HepG2 (cell line): ENCODE results near the gene CRTAC1. TPM values are rescaled to one million over a fixed set of nuclear protein-coding genes. Genes with fewer than 3 reads are reported as not detected.

Experiments used
- ATAC-seq: fragments of 200-7000 bp; cut with Tn5 transposase; 3 replicates; pipeline ENCODE4 v1.9.1; 2020; ENCODE audit warnings: mild to moderate bottlenecking, moderate library complexity
- BruUV-seq: library from RNA; stranded (reverse); fragments of 400-500 nt; replicated peaks from 2 replicates; lab custom pipeline; 2021; lab: Mats Ljungman, UMichigan
- CTCF ChIA-PET: fragments of 300-600 bp; formaldehyde crosslinking; extraction: SDS; loops from one replicate; lab custom pipeline; 2021; ENCODE audit warnings: low total read pairs, inconsistent platforms, low intra/inter-chr PET ratio; lab: Yijun Ruan, JAX
- POLR2A ChIA-PET: fragments of 350-600 bp; sonication (Branson Sonifier 250); formaldehyde crosslinking; loops from one replicate; lab custom pipeline; 2020; ENCODE audit warnings: antibody characterized with exemption, inconsistent platforms; lab: Yijun Ruan, JAX
- DNase-seq: peaks from one replicate; pipeline ENCODE4 v3.0.0-alpha.2; 2015; ENCODE audit warnings: low spot score
- FAIRE-seq: peaks from 3 replicates; lab custom pipeline; 2011; peaks lifted over from hg19 to GRCh38; lab: Jason Lieb, UNC
- H2AFZ ChIP-seq: one replicate; pipeline ENCODE4 v1.6.1; 2011; ENCODE audit warnings: low read length, inconsistent platforms
- H3K27ac ChIP-seq: fragments of 300-600 bp; 3 replicates; pipeline ENCODE4 v1.8.0; 2011; ENCODE audit warnings: mixed run types, mild to moderate bottlenecking, mixed read lengths, low read length, inconsistent platforms; ENCODE audit not compliant: insufficient read depth; ENCODE audit errors: extremely low read length
- H3K27me3 ChIP-seq, 2 experiments: fragments of 200-600 bp in 1 of 2; 2 replicates in 1 of 2; 3 replicates in 1 of 2; pipeline versions ENCODE4 v1.6.0 to v1.8.0; 2011; ENCODE audit warnings: low read length in 2 of 2, mild to moderate bottlenecking in 2 of 2, moderate library complexity in 2 of 2, inconsistent platforms in 1 of 2; ENCODE audit not compliant: insufficient read depth in 2 of 2, control insufficient read depth in 1 of 2
- H3K36me3 ChIP-seq, 2 experiments: fragments of 200-600 bp in 1 of 2; replicated peaks in 1 of 2; 2 replicates in 1 of 2; 3 replicates in 1 of 2; pipeline versions ENCODE4 v1.5.1 to v1.8.0; 2011; ENCODE audit warnings: low read length in 2 of 2, inconsistent platforms in 1 of 2; ENCODE audit not compliant: insufficient read depth in 2 of 2, control insufficient read depth in 1 of 2
- H3K4me1 ChIP-seq: 2 replicates; pipeline ENCODE4 v1.5.1; 2012; ENCODE audit warnings: low read length, inconsistent platforms; ENCODE audit not compliant: insufficient read depth
- H3K4me2 ChIP-seq: 2 replicates; pipeline ENCODE4 v1.6.0; 2011; ENCODE audit warnings: low read depth, low read length, inconsistent platforms
- H3K4me3 ChIP-seq, 3 experiments: fragments of 200-600 bp in 1 of 3; sonication (generic), shearing (Covaris generic) in 1 of 3; replicated peaks in 1 of 3; 2 replicates each; pipeline ENCODE4 v1.5.1; 2011 to 2016; ENCODE audit warnings: low read length in 3 of 3, inconsistent platforms in 2 of 3, low read depth in 2 of 3, mild to moderate bottlenecking in 2 of 3, control low read depth in 1 of 3, mixed read lengths in 1 of 3; ENCODE audit not compliant: insufficient read depth in 1 of 3
- H3K79me2 ChIP-seq: one replicate; pipeline ENCODE4 v1.6.1; 2011; ENCODE audit warnings: low read length, inconsistent platforms; ENCODE audit not compliant: insufficient read depth
- H3K9ac ChIP-seq: 2 replicates; pipeline ENCODE4 v1.6.0; 2011; ENCODE audit warnings: mild to moderate bottlenecking, low read depth, low read length, inconsistent platforms; ENCODE audit not compliant: insufficient read depth
- H3K9me3 ChIP-seq: 2 replicates; pipeline ENCODE4 v1.5.1; 2012; ENCODE audit warnings: mild to moderate bottlenecking, low read length
- H4K20me1 ChIP-seq: 2 replicates; pipeline ENCODE4 v1.6.0; 2011; ENCODE audit warnings: inconsistent platforms, mild to moderate bottlenecking, low read length, moderate library complexity; ENCODE audit not compliant: insufficient read depth
- GPN1 ChIP-seq: sonication (generic); formaldehyde crosslinking; IDR thresholded peaks from 2 replicates; pipeline ENCODE4 v1.5.1; 2020; ENCODE audit warnings: missing genetic modification reagents, borderline replicate concordance
- JDP2 ChIP-seq: sonication (generic); formaldehyde crosslinking; IDR thresholded peaks from 2 replicates; pipeline ENCODE4 v1.8.1; 2022; ENCODE audit warnings: missing genetic modification reagents, borderline replicate concordance
- MBD4 ChIP-seq: IDR thresholded peaks from 2 replicates; pipeline ENCODE4 v1.6.1; 2012; ENCODE audit warnings: low read length, inconsistent platforms, borderline replicate concordance
- SYNCRIP ChIP-seq: fragments of 200-400 bp; formaldehyde crosslinking; IDR thresholded peaks from 2 replicates; pipeline ENCODE4 v1.6.1; 2018; ENCODE audit warnings: mild to moderate bottlenecking, low read depth, low read length; ENCODE audit not compliant: insufficient read depth
- ZNF674 ChIP-seq: sonication (generic); formaldehyde crosslinking; IDR thresholded peaks from 2 replicates; pipeline ENCODE4 v1.5.0; 2020; ENCODE audit warnings: low read depth, mild to moderate bottlenecking, missing genetic modification reagents
- ZNF687 ChIP-seq: sonication (generic); formaldehyde crosslinking; IDR thresholded peaks from 2 replicates; pipeline ENCODE4 v1.5.1; 2020; ENCODE audit warnings: mild to moderate bottlenecking, missing genetic modification reagents, moderate library complexity
- ZNF784 ChIP-seq: sonication (generic); formaldehyde crosslinking; IDR thresholded peaks from 2 replicates; pipeline ENCODE4 v1.5.1; 2020; ENCODE audit warnings: missing genetic modification reagents, mild to moderate bottlenecking, borderline replicate concordance
- ZSCAN31 ChIP-seq: sonication (generic); formaldehyde crosslinking; IDR thresholded peaks from 2 replicates; pipeline ENCODE4 v1.5.0; 2020; ENCODE audit warnings: low read depth, mild to moderate bottlenecking, missing genetic modification reagents
- WGBS: methylation state at CpG from one replicate; pipeline ENCODE4 v1.1.6; 2017; ENCODE audit warnings: low lambda C conversion rate; 5-methylcytosine and 5-hydroxymethylcytosine counted together
- in situ Hi-C: cut with HindIII; loops from 2 replicates; pipeline ENCODE4 v1.10.0; 2017; ENCODE audit warnings: low pct_unique_long_range_greater_than_20kb; ENCODE audit not compliant: extremely low pct_ligation_motif_present
- intact Hi-C: fragments of 100-400 bp; cut with micrococcal nuclease; formaldehyde crosslinking; loops from one replicate; pipeline ENCODE4 v1.10.0; 2022; ENCODE audit not compliant: unreplicated experiment
- polyA plus RNA-seq, 8 experiments: library from polyadenylated mRNA; depleted of rRNA in 3 of 8; stranded (reverse) in 7 of 8; unstranded in 1 of 8; fragments of >200 nt; fragmentation: Illumina TruSeq in 4 of 8; extraction: Trizol in 4 of 8; gene quantifications; 2 replicates each; pipeline versions ENCODE4 v1.2.1 to v1.2.3, GENCODE V29; 2011 to 2016; ENCODE audit warnings: low read depth in 4 of 8, missing spikeins in 1 of 8, mixed read lengths in 1 of 8; ENCODE audit not compliant: insufficient read depth in 1 of 8
- total RNA-seq, 5 experiments: library from RNA; depleted of rRNA; stranded (reverse); fragments of >200 nt; fragmentation: Illumina TruSeq; extraction: Trizol; gene quantifications; 2 replicates each; pipeline ENCODE4 v1.2.3, GENCODE V29; 2016; ENCODE audit warnings: low read depth in 1 of 5
- TF ChIP-seq, protein P1 (sequence below): fragments of 450-650 bp; IDR thresholded peaks from 2 replicates; pipeline ENCODE4 v1.6.1; 2016
- TF ChIP-seq, protein P2 (sequence below): IDR thresholded peaks from 2 replicates; pipeline ENCODE4 v1.6.1; 2012; ENCODE audit warnings: inconsistent platforms
- TF ChIP-seq, protein P3 (sequence below): sonication (generic); formaldehyde crosslinking; IDR thresholded peaks from 2 replicates; pipeline ENCODE4 v1.5.1; 2020; ENCODE audit warnings: mild to moderate bottlenecking, missing genetic modification reagents, borderline replicate concordance
- TF ChIP-seq, protein P4 (sequence below): IDR thresholded peaks from 2 replicates; pipeline ENCODE4 v1.4.0; 2020; ENCODE audit warnings: mild to moderate bottlenecking, missing genetic modification reagents

The CRTAC1 gene
- total and polyA plus RNA-seq, 2 of the 13 experiments (the other 11 are each of a cell fraction or from before 2014, with no cell fraction given): not detected

GRCh38 chr10:98038288-98038687 lies 7.9 kb upstream of the CRTAC1 start:
- no peaks in the 10 kb centered on the region for H3K9me3 ChIP-seq
- H4K20me1 ChIP-seq: no peaks in the 10 kb centered on the region
- no peak for FAIRE-seq
- ChIA-PET POLR2A (no interaction called here), CTCF (no interaction called here)
- intact Hi-C loops: no loop called here
- no peak overlapping the region for H3K9ac ChIP-seq
- no peaks in the 10 kb centered on the region for H3K36me3 ChIP-seq
- 2% methylated on average over 20 of the region's 20 CpGs for WGBS
- no peaks in the 10 kb centered on the region for H3K79me2 ChIP-seq
- no TSS peak for BruUV-seq
- H3K4me3 ChIP-seq: no peak overlapping the region
- peak; percentile 65 for ATAC-seq
- in situ Hi-C loops: no loop called here
- no peak for DNase-seq
- H3K27ac ChIP-seq: no peak overlapping the region
- H3K4me2 ChIP-seq: 0 out of 2 replicates have a peak overlapping the region, but pooled peaks have one; percentile 0
- no peaks in the 10 kb centered on the region for H3K4me1 ChIP-seq
- peaks cover 2 to 42% of the 10 kb centered on the region in 2 experiments; a peak in 4 of 5 replicates for H3K27me3 ChIP-seq
- H2AFZ ChIP-seq: no peak overlapping the region
- no peak for TF ChIP-seq ZNF784
- TF ChIP-seq, protein P1, sequence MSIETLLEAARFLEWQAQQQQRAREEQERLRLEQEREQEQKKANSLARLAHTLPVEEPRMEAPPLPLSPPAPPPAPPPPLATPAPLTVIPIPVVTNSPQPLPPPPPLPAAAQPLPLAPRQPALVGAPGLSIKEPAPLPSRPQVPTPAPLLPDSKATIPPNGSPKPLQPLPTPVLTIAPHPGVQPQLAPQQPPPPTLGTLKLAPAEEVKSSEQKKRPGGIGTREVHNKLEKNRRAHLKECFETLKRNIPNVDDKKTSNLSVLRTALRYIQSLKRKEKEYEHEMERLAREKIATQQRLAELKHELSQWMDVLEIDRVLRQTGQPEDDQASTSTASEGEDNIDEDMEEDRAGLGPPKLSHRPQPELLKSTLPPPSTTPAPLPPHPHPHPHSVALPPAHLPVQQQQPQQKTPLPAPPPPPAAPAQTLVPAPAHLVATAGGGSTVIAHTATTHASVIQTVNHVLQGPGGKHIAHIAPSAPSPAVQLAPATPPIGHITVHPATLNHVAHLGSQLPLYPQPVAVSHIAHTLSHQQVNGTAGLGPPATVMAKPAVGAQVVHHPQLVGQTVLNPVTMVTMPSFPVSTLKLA: no peak
- no peak for TF ChIP-seq MBD4
- no peak for TF ChIP-seq ZNF674
- TF ChIP-seq, protein P2, sequence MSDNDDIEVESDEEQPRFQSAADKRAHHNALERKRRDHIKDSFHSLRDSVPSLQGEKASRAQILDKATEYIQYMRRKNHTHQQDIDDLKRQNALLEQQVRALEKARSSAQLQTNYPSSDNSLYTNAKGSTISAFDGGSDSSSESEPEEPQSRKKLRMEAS: no peak; the same call in 1 of the 2 replicates
- no peak for TF ChIP-seq GPN1 (CRISPR knock-in tag)
- no peak for TF ChIP-seq SYNCRIP
- TF ChIP-seq JDP2 (CRISPR knock-in tag): no peak
- TF ChIP-seq, protein P3, sequence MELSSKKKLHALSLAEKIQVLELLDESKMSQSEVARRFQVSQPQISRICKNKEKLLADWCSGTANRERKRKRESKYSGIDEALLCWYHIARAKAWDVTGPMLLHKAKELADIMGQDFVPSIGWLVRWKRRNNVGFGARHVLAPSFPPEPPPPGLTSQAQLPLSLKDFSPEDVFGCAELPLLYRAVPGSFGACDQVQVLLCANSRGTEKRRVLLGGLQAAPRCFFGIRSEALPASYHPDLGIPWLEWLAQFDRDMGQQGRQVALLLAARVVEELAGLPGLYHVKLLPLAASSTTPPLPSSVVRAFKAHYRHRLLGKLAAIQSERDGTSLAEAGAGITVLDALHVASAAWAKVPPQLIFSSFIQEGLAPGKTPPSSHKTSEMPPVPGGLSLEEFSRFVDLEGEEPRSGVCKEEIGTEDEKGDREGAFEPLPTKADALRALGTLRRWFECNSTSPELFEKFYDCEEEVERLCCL (CRISPR knock-in tag): no peak
- TF ChIP-seq ZNF687: peak; percentile 42
- TF ChIP-seq, protein P4, sequence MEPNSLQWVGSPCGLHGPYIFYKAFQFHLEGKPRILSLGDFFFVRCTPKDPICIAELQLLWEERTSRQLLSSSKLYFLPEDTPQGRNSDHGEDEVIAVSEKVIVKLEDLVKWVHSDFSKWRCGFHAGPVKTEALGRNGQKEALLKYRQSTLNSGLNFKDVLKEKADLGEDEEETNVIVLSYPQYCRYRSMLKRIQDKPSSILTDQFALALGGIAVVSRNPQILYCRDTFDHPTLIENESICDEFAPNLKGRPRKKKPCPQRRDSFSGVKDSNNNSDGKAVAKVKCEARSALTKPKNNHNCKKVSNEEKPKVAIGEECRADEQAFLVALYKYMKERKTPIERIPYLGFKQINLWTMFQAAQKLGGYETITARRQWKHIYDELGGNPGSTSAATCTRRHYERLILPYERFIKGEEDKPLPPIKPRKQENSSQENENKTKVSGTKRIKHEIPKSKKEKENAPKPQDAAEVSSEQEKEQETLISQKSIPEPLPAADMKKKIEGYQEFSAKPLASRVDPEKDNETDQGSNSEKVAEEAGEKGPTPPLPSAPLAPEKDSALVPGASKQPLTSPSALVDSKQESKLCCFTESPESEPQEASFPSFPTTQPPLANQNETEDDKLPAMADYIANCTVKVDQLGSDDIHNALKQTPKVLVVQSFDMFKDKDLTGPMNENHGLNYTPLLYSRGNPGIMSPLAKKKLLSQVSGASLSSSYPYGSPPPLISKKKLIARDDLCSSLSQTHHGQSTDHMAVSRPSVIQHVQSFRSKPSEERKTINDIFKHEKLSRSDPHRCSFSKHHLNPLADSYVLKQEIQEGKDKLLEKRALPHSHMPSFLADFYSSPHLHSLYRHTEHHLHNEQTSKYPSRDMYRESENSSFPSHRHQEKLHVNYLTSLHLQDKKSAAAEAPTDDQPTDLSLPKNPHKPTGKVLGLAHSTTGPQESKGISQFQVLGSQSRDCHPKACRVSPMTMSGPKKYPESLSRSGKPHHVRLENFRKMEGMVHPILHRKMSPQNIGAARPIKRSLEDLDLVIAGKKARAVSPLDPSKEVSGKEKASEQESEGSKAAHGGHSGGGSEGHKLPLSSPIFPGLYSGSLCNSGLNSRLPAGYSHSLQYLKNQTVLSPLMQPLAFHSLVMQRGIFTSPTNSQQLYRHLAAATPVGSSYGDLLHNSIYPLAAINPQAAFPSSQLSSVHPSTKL (CRISPR knock-in tag): no peak
- TF ChIP-seq ZSCAN31 (CRISPR knock-in tag): no peak
